HepG2 (cell line): Measurements from ENCODE around the gene ARHGAP19. TPM values are rescaled to one million over a fixed set of nuclear protein-coding genes. Genes with fewer than 3 reads are reported as not detected.

Source experiments
- ATAD3A ChIP-seq: sonication (generic); formaldehyde crosslinking; IDR thresholded peaks from 2 replicates; pipeline ENCODE4 v1.4.0; 2020; ENCODE audit warnings: missing genetic modification reagents
- BCL3 ChIP-seq: sonication (generic); formaldehyde crosslinking; IDR thresholded peaks from 2 replicates; pipeline ENCODE4 v1.5.1; 2020; ENCODE audit warnings: mild to moderate bottlenecking, missing genetic modification reagents, moderate library complexity
- CENPBD1 ChIP-seq: sonication (generic); formaldehyde crosslinking; IDR thresholded peaks from 2 replicates; pipeline ENCODE4 v1.8.0; 2022; ENCODE audit warnings: missing genetic modification reagents, low read depth, mild to moderate bottlenecking, borderline replicate concordance
- CENPX ChIP-seq: sonication (generic); formaldehyde crosslinking; IDR thresholded peaks from 2 replicates; pipeline ENCODE4 v1.9.0; 2021; ENCODE audit warnings: mild to moderate bottlenecking, missing genetic modification reagents, moderate library complexity
- DDIT3 ChIP-seq: sonication (generic); formaldehyde crosslinking; IDR thresholded peaks from 2 replicates; pipeline ENCODE4 v1.4.0; 2020; ENCODE audit warnings: mild to moderate bottlenecking, missing genetic modification reagents
- DNMT3B ChIP-seq: conservative IDR thresholded peaks from 2 replicates; pipeline ENCODE4 v1.6.1; 2016; ENCODE audit warnings: missing biosample characterization, control low read depth
- HNRNPK ChIP-seq: fragments of 200-400 bp; formaldehyde crosslinking; IDR thresholded peaks from 2 replicates; pipeline ENCODE4 v1.6.1; 2018; ENCODE audit warnings: low read length, low read depth, moderate library complexity, mild to moderate bottlenecking; ENCODE audit not compliant: poor library complexity, severe bottlenecking
- HNRNPLL ChIP-seq: fragments of 200-400 bp; formaldehyde crosslinking; IDR thresholded peaks from 2 replicates; pipeline ENCODE4 v1.6.1; 2017; ENCODE audit warnings: mild to moderate bottlenecking, low read depth, low read length; ENCODE audit not compliant: poor library complexity, severe bottlenecking
- MXD3 ChIP-seq: IDR thresholded peaks from 2 replicates; pipeline ENCODE4 v1.6.1; 2016; ENCODE audit warnings: mild to moderate bottlenecking, missing biosample characterization, missing genetic modification reagents
- POLR2AphosphoS5 ChIP-seq: IDR thresholded peaks from 2 replicates; pipeline ENCODE4 v1.6.1; 2012; ENCODE audit warnings: low read depth, low read length
- SALL2 ChIP-seq: sonication (generic); formaldehyde crosslinking; IDR thresholded peaks from 2 replicates; pipeline ENCODE4 v1.8.1; 2023; ENCODE audit warnings: mild to moderate bottlenecking, missing genetic modification reagents, inconsistent platforms
- SRSF1 ChIP-seq: fragments of 200-400 bp; formaldehyde crosslinking; optimal IDR thresholded peaks from 2 replicates; pipeline ENCODE3; 2017; ENCODE audit warnings: mild to moderate bottlenecking, low read depth, low read length, moderate library complexity
- ZBTB7A ChIP-seq: sonication (generic); formaldehyde crosslinking; IDR thresholded peaks from 2 replicates; pipeline ENCODE4 v1.8.0; 2022; ENCODE audit warnings: mild to moderate bottlenecking, missing genetic modification reagents
- ZFP36 ChIP-seq: fragments of 150-350 bp; IDR thresholded peaks from 2 replicates; pipeline ENCODE4 v1.6.1; 2018; ENCODE audit warnings: borderline replicate concordance, low read length, low read depth; ENCODE audit not compliant: partially characterized antibody
- ZNF207 ChIP-seq: fragments of 450-650 bp; IDR thresholded peaks from 2 replicates; pipeline ENCODE4 v1.6.1; 2016; ENCODE audit warnings: antibody characterized with exemption, borderline replicate concordance
- ZNF512B ChIP-seq: sonication (generic); formaldehyde crosslinking; IDR thresholded peaks from 2 replicates; pipeline ENCODE4 v1.5.1; 2020; ENCODE audit warnings: missing genetic modification reagents, mild to moderate bottlenecking, borderline replicate concordance
- ZNF704 ChIP-seq: sonication (generic); formaldehyde crosslinking; IDR thresholded peaks from 2 replicates; pipeline ENCODE4 v1.8.1; 2023; ENCODE audit warnings: mild to moderate bottlenecking, inconsistent platforms, moderate library complexity, missing genetic modification reagents, borderline replicate concordance
- ZNF770 ChIP-seq: sonication (generic); formaldehyde crosslinking; IDR thresholded peaks from 2 replicates; pipeline ENCODE4 v1.5.0; 2020; ENCODE audit warnings: mild to moderate bottlenecking, missing genetic modification reagents
- ZSCAN12 ChIP-seq: sonication (generic); formaldehyde crosslinking; IDR thresholded peaks from 2 replicates; pipeline ENCODE4 v1.9.0; 2021; ENCODE audit warnings: mild to moderate bottlenecking, missing genetic modification reagents
- polyA plus RNA-seq, 8 experiments: library from polyadenylated mRNA; depleted of rRNA in 3 of 8; stranded (reverse) in 7 of 8; unstranded in 1 of 8; fragments of >200 nt; fragmentation: Illumina TruSeq in 4 of 8; extraction: Trizol in 4 of 8; gene quantifications; 2 replicates each; pipeline versions ENCODE4 v1.2.1 to v1.2.3, GENCODE V29; 2011 to 2016; ENCODE audit warnings: low read depth in 4 of 8, missing spikeins in 1 of 8, mixed read lengths in 1 of 8; ENCODE audit not compliant: insufficient read depth in 1 of 8
- total RNA-seq, 5 experiments: library from RNA; depleted of rRNA; stranded (reverse); fragments of >200 nt; fragmentation: Illumina TruSeq; extraction: Trizol; gene quantifications; 2 replicates each; pipeline ENCODE4 v1.2.3, GENCODE V29; 2016; ENCODE audit warnings: low read depth in 1 of 5

The ARHGAP19 gene
- total and polyA plus RNA-seq, 2 of the 13 experiments (the other 11 are each of a cell fraction or from before 2014, with no cell fraction given): 7.6 to 10.0 TPM

- TF ChIP-seq BCL3: peak; percentile 59; the same call in 1 of the 2 replicates
- TF ChIP-seq POLR2AphosphoS5: peak; percentile 69
- no peak for TF ChIP-seq ZNF207
- peak; percentile 93 for TF ChIP-seq MXD3 (CRISPR knock-in tag)
- TF ChIP-seq HNRNPK: peak; percentile 70
- peak; percentile 74; the same call in 1 of the 2 replicates for TF ChIP-seq SALL2 (CRISPR knock-in tag)
- no peak for TF ChIP-seq ZNF770 (CRISPR knock-in tag)
- TF ChIP-seq ZBTB7A (CRISPR knock-in tag): no peak
- TF ChIP-seq ZNF704 (CRISPR knock-in tag): peak; percentile 73; the same call in 1 of the 2 replicates
- TF ChIP-seq DNMT3B (CRISPR knock-in tag): no peak
- TF ChIP-seq CENPBD1 (CRISPR knock-in tag): no peak
- TF ChIP-seq ZNF512B (CRISPR knock-in tag): no peak
- no peak for TF ChIP-seq CENPX (CRISPR knock-in tag)
- TF ChIP-seq DDIT3 (CRISPR knock-in tag): no peak
- no peak for TF ChIP-seq ATAD3A (CRISPR knock-in tag)
- no peak for TF ChIP-seq ZFP36
- TF ChIP-seq SRSF1: no peak
- TF ChIP-seq ZSCAN12 (CRISPR knock-in tag): peak; percentile 68; the same call in 1 of the 2 replicates
- TF ChIP-seq HNRNPLL: peak; percentile 44
These were observed 42.1 kb upstream of the ARHGAP19 start, which contains the start of gene FRAT2 (continued) for GRCh38 chr10:97334370-97335175.
